ENCODE data around the gene ZZZ3.
"Not testable (repeated sequence)": the region's sequence is repeated elsewhere in the genome, so short reads cannot be mapped to it uniquely, and the experiment has no call there.

ZZZ3 gene

DNA sequence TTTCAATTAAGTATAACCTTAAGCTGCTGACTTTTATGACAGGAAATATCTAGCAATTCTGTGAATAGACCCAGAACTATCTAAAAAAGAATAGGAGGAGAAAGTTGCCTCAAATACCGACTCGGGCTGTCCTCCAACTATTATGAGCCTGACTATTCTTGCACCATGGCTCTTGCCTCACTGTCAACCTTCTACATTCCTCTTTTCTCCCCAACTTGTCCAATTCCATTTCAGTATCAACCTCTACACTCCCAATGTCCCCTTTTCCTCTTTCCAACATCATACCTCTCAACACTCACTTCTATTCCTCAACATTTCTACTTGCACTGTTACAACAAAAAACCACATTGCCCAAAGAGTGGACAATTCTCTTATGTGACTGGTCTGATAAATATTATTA is 2.3 kb downstream of the ZZZ3 start:
- H3K4me3 ChIP-seq (replicated peaks in 1 of 2; ENCODE audit: low read depth in 2 of 2, low read length in 2 of 2): no peak overlapping the region
- DNase-seq (ENCODE audit: low read depth in 2 of 2): peak in 1 of 2 donors; percentile 17
- TF ChIP-seq, protein P1, sequence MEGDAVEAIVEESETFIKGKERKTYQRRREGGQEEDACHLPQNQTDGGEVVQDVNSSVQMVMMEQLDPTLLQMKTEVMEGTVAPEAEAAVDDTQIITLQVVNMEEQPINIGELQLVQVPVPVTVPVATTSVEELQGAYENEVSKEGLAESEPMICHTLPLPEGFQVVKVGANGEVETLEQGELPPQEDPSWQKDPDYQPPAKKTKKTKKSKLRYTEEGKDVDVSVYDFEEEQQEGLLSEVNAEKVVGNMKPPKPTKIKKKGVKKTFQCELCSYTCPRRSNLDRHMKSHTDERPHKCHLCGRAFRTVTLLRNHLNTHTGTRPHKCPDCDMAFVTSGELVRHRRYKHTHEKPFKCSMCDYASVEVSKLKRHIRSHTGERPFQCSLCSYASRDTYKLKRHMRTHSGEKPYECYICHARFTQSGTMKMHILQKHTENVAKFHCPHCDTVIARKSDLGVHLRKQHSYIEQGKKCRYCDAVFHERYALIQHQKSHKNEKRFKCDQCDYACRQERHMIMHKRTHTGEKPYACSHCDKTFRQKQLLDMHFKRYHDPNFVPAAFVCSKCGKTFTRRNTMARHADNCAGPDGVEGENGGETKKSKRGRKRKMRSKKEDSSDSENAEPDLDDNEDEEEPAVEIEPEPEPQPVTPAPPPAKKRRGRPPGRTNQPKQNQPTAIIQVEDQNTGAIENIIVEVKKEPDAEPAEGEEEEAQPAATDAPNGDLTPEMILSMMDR (IDR thresholded peaks at IDR 0.05; ENCODE audit: low read depth, low read length): no peak

DNA sequence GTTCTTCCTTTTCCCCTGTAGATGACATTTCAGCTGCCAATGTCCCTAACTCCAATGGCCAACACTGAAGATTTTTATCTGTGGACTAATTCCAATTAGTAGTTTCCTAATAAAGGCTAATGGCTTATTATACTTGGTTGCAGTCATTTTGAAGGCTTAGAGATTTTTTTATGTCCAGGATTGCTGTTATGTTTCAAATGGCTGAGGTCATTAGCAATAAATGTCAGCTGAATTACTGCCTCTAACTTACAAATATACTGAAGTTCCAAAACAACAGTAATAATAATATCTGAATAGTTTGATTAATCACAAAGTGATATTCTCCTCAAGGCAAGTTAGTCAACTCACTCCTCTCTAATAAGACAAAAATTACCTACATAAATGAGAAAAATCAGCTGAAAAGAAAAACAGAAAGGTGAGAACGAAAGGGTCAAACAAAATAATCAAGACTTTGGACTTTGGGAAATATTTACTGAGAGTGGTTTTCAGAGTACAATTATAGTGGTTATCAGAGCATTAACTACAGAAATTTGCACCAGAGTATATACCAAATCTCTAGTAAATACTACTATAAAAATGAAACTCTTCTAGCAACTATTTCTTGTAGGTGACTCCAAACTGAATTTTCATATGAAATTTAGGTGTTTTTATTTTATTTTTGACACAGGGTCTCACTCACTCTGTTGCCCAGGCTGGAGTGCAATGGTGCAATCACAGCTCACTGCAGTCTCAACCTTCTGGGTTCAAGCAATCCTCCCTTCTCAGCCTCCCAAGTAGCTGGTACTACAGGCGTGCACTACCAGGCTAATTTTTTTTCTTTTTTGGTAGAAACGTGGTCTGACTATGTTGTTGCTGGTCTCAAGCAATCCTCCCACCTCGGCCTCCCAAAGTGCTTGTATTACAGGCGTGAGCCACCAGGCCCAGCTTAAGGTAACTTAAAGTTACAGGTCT is 3.5 kb downstream of the ZZZ3 start:
- TF ChIP-seq, protein P1 (IDR thresholded peaks at IDR 0.05; ENCODE audit: low read depth, low read length): no peak
- no peak for DNase-seq (ENCODE audit: low read depth in 2 of 2)
- no peak overlapping the region for H3K4me3 ChIP-seq (replicated peaks in 1 of 2; ENCODE audit: low read depth in 2 of 2, low read length in 2 of 2)

DNA sequence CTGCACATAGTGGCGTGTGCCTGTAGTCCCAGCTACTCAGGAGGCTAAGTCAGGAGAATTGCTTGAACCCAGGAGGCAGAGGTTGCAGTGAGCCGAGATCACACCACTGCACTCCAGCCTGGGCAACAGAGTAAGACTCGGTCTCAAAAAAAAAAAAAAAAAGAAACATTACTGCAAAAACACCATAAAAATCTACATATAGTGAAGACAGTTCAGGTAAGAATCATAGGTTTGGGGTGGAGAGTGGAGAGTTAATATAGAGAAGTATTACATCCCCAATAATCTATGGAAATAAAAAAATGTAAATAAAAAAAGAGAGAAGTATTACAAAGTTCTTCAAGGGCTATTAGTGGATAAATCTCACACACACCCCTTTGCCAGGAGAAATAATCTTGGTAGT is 7.7 kb downstream of the ZZZ3 start:
- not testable (repeated sequence) for DNase-seq (ENCODE audit: low read depth in 2 of 2); H3K4me3 ChIP-seq (replicated peaks in 1 of 2; ENCODE audit: low read depth in 2 of 2, low read length in 2 of 2)

DNA sequence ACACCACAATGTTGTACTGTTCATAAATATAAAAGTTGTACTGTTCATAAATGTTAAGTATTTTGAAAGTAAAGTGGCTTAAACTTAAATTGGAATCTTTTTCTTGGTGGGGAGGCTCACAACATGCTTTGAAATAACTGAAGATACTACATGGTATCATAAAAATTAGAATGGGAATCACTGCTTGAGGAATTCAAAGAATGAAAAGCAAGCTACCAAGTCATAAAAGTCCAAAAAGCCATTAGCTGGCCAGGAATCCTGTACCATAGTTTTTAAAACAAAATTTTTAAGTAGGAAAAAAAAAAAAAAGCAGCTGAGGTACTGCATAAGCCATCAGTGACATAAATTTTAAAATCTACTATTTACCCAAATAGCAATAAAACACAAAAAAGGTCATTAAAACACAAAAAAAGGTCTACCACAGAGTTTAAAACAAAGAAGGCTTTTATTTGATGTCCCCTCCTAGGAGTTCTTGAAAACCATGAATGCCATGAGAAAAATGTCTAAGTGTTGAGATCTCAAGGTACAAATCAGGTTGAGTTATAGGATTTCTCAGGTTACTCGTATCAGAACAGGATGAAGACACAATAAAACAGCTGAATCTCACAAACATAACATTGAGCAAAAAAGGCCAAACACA is 8.6 kb downstream of the ZZZ3 start:
- TF ChIP-seq, protein P1 (IDR thresholded peaks at IDR 0.05; ENCODE audit: low read depth, low read length): no peak
- DNase-seq (ENCODE audit: low read depth in 2 of 2): no peak
- H3K4me3 ChIP-seq (replicated peaks in 1 of 2; ENCODE audit: low read depth in 2 of 2, low read length in 2 of 2): no peak overlapping the region

DNA sequence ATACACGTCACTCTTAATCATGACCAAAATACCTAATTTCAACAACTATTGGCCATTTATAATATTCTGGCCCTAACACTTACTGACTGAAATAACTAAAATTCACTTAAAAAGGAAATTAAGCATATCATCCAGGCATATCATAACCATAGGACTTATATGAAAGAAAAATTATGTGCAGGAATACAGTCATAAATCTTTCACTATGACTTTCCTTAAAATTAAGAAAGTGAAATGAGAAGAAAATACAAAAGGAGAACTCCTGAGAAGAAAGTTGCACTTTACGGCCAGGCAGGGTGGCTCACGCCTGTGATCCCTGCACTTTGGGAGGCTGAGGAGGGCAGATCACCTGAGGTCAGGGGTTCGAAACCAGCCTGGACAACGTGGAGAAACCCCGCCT is 9.4 kb downstream of the ZZZ3 start:
- TF ChIP-seq, protein P1 (IDR thresholded peaks at IDR 0.05; ENCODE audit: low read depth, low read length): no peak
- no peak for DNase-seq (ENCODE audit: low read depth in 2 of 2)
- no peak overlapping the region for H3K4me3 ChIP-seq (replicated peaks in 1 of 2; ENCODE audit: low read depth in 2 of 2, low read length in 2 of 2)

DNA sequence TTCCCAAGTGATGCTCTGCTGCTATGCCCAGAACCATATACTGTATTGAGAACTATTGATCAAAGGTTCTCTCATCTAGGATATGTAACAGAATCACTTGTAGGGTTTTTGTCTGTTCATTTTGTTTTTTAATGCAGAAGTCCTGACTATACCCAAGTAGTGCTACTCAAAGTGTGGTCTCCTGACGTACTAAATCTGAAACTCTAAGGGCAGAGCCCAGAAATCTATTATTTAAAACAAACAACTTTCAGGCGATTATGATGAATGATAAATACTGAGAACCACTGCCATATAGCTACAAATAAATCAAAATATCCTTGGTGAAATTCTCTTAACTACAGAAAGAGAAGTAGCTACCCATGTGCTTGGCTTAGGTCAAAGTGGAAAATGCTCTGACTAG is 10.1 kb downstream of the ZZZ3 start:
- no peak for DNase-seq (ENCODE audit: low read depth in 2 of 2)
- TF ChIP-seq, protein P1 (IDR thresholded peaks at IDR 0.05; ENCODE audit: low read depth, low read length): no peak
- peak overlapping the region in 1 of 2 donors; percentile 29 for H3K4me3 ChIP-seq (replicated peaks in 1 of 2; ENCODE audit: low read depth in 2 of 2, low read length in 2 of 2)

DNA sequence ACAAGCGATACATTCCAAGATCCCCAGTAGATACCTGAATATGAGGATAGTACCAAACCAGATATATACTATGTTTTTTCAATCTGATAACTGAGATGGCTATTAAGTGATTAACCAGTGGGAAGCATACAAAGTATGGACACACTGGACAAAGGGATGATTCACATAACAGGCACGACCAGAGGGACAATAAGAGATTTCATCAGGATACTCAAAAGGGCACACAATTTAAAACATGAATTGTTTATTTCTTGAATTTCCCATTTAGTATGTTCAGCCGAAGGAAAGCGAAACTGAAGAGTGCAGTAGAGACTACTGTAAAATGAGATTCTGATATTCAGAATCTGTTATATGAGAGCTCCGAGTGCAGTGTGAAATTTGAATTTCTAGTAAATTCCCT is 10.6 kb downstream of the ZZZ3 start:
- H3K4me3 ChIP-seq (replicated peaks in 1 of 2; ENCODE audit: low read depth in 2 of 2, low read length in 2 of 2): peak overlapping the region in 1 of 2 donors; percentile 29
- DNase-seq (ENCODE audit: low read depth in 2 of 2): peak in 1 of 2 donors; percentile 71
- TF ChIP-seq, protein P1 (IDR thresholded peaks at IDR 0.05; ENCODE audit: low read depth, low read length): no peak
